GM12878 (cell line): Measurements from ENCODE around the gene ARHGEF11. TPM values are rescaled to one million over a fixed set of nuclear protein-coding genes. Genes with fewer than 3 reads are reported as not detected.

ENCODE experiments used
- ATAC-seq: fragments of 200-7000 bp; cut with Tn5 transposase; 3 replicates; pipeline ENCODE4 v1.9.1; 2020; ENCODE audit warnings: mild to moderate bottlenecking, moderate library complexity
- BruUV-seq: library from RNA; stranded (reverse); fragments of 400-500 nt; replicated peaks from 2 replicates; lab custom pipeline; 2021; lab: Mats Ljungman, UMichigan
- CTCF ChIA-PET: fragments of 300-600 bp; sonication (Branson Sonifier 250); formaldehyde crosslinking; extraction: SDS; loops from one replicate; lab custom pipeline; 2021; ENCODE audit warnings: inconsistent platforms; lab: Yijun Ruan, JAX
- POLR2A ChIA-PET: fragments of 350-600 bp; formaldehyde crosslinking; extraction: SDS; loops from one replicate; lab custom pipeline; 2021; ENCODE audit warnings: inconsistent platforms; lab: Charles Lee
- RAD21 ChIA-PET: fragments of 300-600 bp; sonication (Branson Sonifier 250); formaldehyde crosslinking; loops from one replicate; lab custom pipeline; 2023; ENCODE audit warnings: antibody characterized with exemption; ENCODE audit not compliant: unreplicated experiment; lab: Charles Lee
- SMC1A ChIA-PET: fragments of 300-600 bp; sonication (Branson Sonifier 250); formaldehyde crosslinking; loops from one replicate; lab custom pipeline; 2023; ENCODE audit not compliant: unreplicated experiment, uncharacterized antibody; lab: Charles Lee
- DNase-seq: peaks from one replicate; pipeline ENCODE4 v3.0.0-alpha.2; 2011; ENCODE audit warnings: low read depth, low spot score
- FAIRE-seq: peaks from 3 replicates; lab custom pipeline; 2011; peaks lifted over from hg19 to GRCh38; lab: Jason Lieb, UNC
- H2AFZ ChIP-seq: 2 replicates; pipeline ENCODE4 v1.6.0; 2011; ENCODE audit warnings: low read depth, low read length, control low read depth; ENCODE audit not compliant: control insufficient read depth
- H3K27ac ChIP-seq: 2 replicates; pipeline ENCODE4 v1.5.1; 2011; ENCODE audit warnings: control low read depth; ENCODE audit not compliant: control insufficient read depth, insufficient read depth
- H3K27me3 ChIP-seq, 2 experiments: replicated peaks in 1 of 2; 2 replicates each; pipeline versions ENCODE4 v1.6.0 to v1.6.1; 2011; ENCODE audit warnings: low read length in 1 of 2; ENCODE audit not compliant: control insufficient read depth in 2 of 2, insufficient read depth in 2 of 2
- H3K36me3 ChIP-seq, 2 experiments: 2 replicates each; pipeline ENCODE4 v1.5.1; 2011; ENCODE audit warnings: low read length in 1 of 2; ENCODE audit not compliant: control insufficient read depth in 2 of 2, insufficient read depth in 2 of 2
- H3K4me1 ChIP-seq: 2 replicates; pipeline ENCODE4 v1.6.1; 2011; ENCODE audit warnings: mild to moderate bottlenecking, low read length, moderate library complexity, mixed read lengths; ENCODE audit not compliant: control insufficient read depth, insufficient read depth
- H3K4me2 ChIP-seq: 2 replicates; pipeline ENCODE4 v1.6.0; 2011; ENCODE audit warnings: control low read depth; ENCODE audit not compliant: control insufficient read depth, insufficient read depth
- H3K4me3 ChIP-seq: fragments of 200-600 bp; sonication (generic); 2 replicates; pipeline ENCODE4 v1.5.1; 2016
- H3K79me2 ChIP-seq: 2 replicates; pipeline ENCODE4 v1.6.0; 2011; ENCODE audit warnings: low read length; ENCODE audit not compliant: control insufficient read depth, insufficient read depth
- H3K9ac ChIP-seq: 2 replicates; pipeline ENCODE4 v1.8.0; 2011; ENCODE audit warnings: low read length, control low read depth, mixed read lengths; ENCODE audit not compliant: control insufficient read depth, insufficient read depth
- H3K9me3 ChIP-seq: replicated peaks from 3 replicates; pipeline ENCODE4 v1.5.1; 2011; ENCODE audit warnings: mild to moderate bottlenecking, low read length; ENCODE audit not compliant: control insufficient read depth, insufficient read depth
- H4K20me1 ChIP-seq: 2 replicates; pipeline ENCODE4 v1.6.0; 2011; ENCODE audit not compliant: control insufficient read depth, insufficient read depth
- CBFB ChIP-seq: IDR thresholded peaks from 2 replicates; pipeline ENCODE4 v1.6.1; 2016; ENCODE audit warnings: antibody characterized with exemption, low read depth
- CHD1 ChIP-seq: IDR thresholded peaks from 2 replicates; pipeline ENCODE4 v1.6.1; 2012; ENCODE audit warnings: low read depth, low read length, improper control_type of control experiment
- CHD2 ChIP-seq: IDR thresholded peaks from 2 replicates; pipeline ENCODE4 v1.6.1; 2011; ENCODE audit warnings: low read depth, low read length, improper control_type of control experiment, borderline replicate concordance
- CUX1 ChIP-seq: IDR thresholded peaks from 2 replicates; pipeline ENCODE4 v1.6.1; 2012; ENCODE audit warnings: improper control_type of control experiment, low read depth, low read length; ENCODE audit not compliant: insufficient replicate concordance
- IKZF2 ChIP-seq, 2 experiments: fragments of 450-650 bp; IDR thresholded peaks; 2 replicates each; pipeline ENCODE4 v1.6.1; 2017; ENCODE audit warnings: mild to moderate bottlenecking in 2 of 2, moderate library complexity in 2 of 2
- IRF4 ChIP-seq: IDR thresholded peaks from 2 replicates; pipeline ENCODE4 v1.6.1; 2011; ENCODE audit warnings: low read depth, low read length
- NFIC ChIP-seq: IDR thresholded peaks from 2 replicates; pipeline ENCODE4 v1.6.1; 2012; ENCODE audit warnings: low read depth, mild to moderate bottlenecking, inconsistent platforms, low read length, moderate library complexity
- NR2C2 ChIP-seq: IDR thresholded peaks from 2 replicates; pipeline ENCODE4 v1.6.1; 2011; ENCODE audit warnings: borderline replicate concordance, low read depth; ENCODE audit not compliant: control insufficient read depth, insufficient read length
- SMC3 ChIP-seq: IDR thresholded peaks from 2 replicates; pipeline ENCODE4 v1.6.1; 2011; ENCODE audit warnings: low read length, improper control_type of control experiment, borderline replicate concordance
- SUPT20H ChIP-seq: IDR thresholded peaks from 2 replicates; pipeline ENCODE4 v1.6.1; 2011; ENCODE audit warnings: low read depth, mild to moderate bottlenecking, low read length, moderate library complexity, borderline replicate concordance; ENCODE audit not compliant: control insufficient read depth
- ZSCAN29 ChIP-seq: fragments of 450-650 bp; IDR thresholded peaks from 2 replicates; pipeline ENCODE4 v1.6.1; 2017; ENCODE audit warnings: mild to moderate bottlenecking, moderate library complexity
- WGBS: methylation state at CpG from one replicate; pipeline ENCODE4 v1.1.6; 2016; ENCODE audit warnings: low lambda C conversion rate; ENCODE audit not compliant: insufficient replicate concordance, insufficient coverage; ENCODE audit errors: missing lambda C conversion rate; 5-methylcytosine and 5-hydroxymethylcytosine counted together
- in situ Hi-C: fragments of 300-500 bp; cut with MboI; formaldehyde crosslinking; loops from 9 replicates; pipeline ENCODE4 v1.14.3; 2018; ENCODE audit warnings: mixed read lengths
- intact Hi-C: fragments of 100-400 bp; cut with micrococcal nuclease; formaldehyde crosslinking; loops from one replicate; pipeline ENCODE4 v1.14.2; 2022; ENCODE audit not compliant: unreplicated experiment
- polyA plus RNA-seq, 11 experiments: library from polyadenylated mRNA; depleted of rRNA in 4 of 11; unstranded in 6 of 11; stranded (reverse) in 5 of 11; fragments of >200 nt; fragmentation: Nextera tagmentation in 4 of 11; fragmentation: Illumina TruSeq in 1 of 11; extraction: Ambion mirVana in 4 of 11; extraction: Trizol in 1 of 11; gene quantifications; 1 replicate in 1 of 11; 2 replicates in 10 of 11; pipeline versions ENCODE4 v1.2.1 to v1.2.3, GENCODE V29; 2011 to 2016; ENCODE audit warnings: inconsistent platforms in 2 of 11, missing spikeins in 2 of 11, low read depth in 1 of 11
- total RNA-seq, 4 experiments: library from RNA; depleted of rRNA in 3 of 4; stranded (reverse); fragments of >200 nt in 3 of 4; fragmentation: Illumina TruSeq in 1 of 4; extraction: Trizol in 1 of 4; gene quantifications; 2 replicates each; pipeline versions ENCODE4 v1.2.1 to v1.2.3, GENCODE V29; 2013 to 2021

ARHGEF11 gene
- total and polyA plus RNA-seq, 10 of the 15 experiments (the other 5 are each of a cell fraction or from before 2014, with no cell fraction given), result 0.05 to 12.7 (median 1.8) TPM

- no peak overlapping the region for H3K4me3 ChIP-seq
These were observed 76.0 kb downstream of the ARHGEF11 start for GRCh38 chr1:156969496-156969895.

GRCh38 chr1:156964441-156964840 lies 81.1 kb downstream of the ARHGEF11 start:
- Histone ChIP-seq H2AFZ (no peak overlapping the region), H3K79me2 (no peaks in the 10 kb centered on the region), H3K9me3 (no peaks in the 10 kb centered on the region), H3K27ac (no peak overlapping the region), H3K4me3 (no peak overlapping the region), H3K9ac (no peak overlapping the region), H4K20me1 (no peaks in the 10 kb centered on the region), H3K27me3 (no peaks in the 10 kb centered on the region), H3K4me2 (no peak overlapping the region), H3K4me1 (no peaks in the 10 kb centered on the region; the same call in 1 of the 2 replicates), H3K36me3 (peaks cover 0 to 3% of the 10 kb centered on the region in 2 experiments; a peak in 2 of 4 replicates)
- intact Hi-C loops (no loop called here), in situ Hi-C loops (no loop called here)
- ChIA-PET RAD21 (no interaction called here), POLR2A (interaction anchor here (1.3 kb wide), 1 partner anchor 27 kb away, joined by 3 read pairs; no protein-coding TSS in a partner anchor), CTCF (interaction anchor here (1.5 to 3.3 kb wide), 2 partner anchors 110 to 126 kb away, joined by 3 to 12 read pairs; no protein-coding TSS in a partner anchor), SMC1A (interaction anchor here (0.8 to 1.2 kb wide), 2 partner anchors 18 to 106 kb away, joined by 3 read pairs; no protein-coding TSS in a partner anchor)
- DNase-seq (no peak), FAIRE-seq (no peak), ATAC-seq (no peak)
- no TSS peak for BruUV-seq
- 63% methylated on average over 2 of the region's 2 CpGs for WGBS
- TF ChIP-seq ZSCAN29 (no peak), CHD1 (no peak), CHD2 (no peak), SMC3 (no peak), NFIC (no peak), CUX1 (no peak), CBFB (no peak), IRF4 (no peak), SUPT20H (no peak)

More at GRCh38 chr1:156969496-156969895, 76.0 kb downstream of the ARHGEF11 start:
- WGBS, result 83% methylated on average over 3 of the region's 3 CpGs
- Histone ChIP-seq H3K9ac (no peak overlapping the region), H3K27ac (no peak overlapping the region), H3K4me2 (no peak overlapping the region), H3K9me3 (no peaks in the 10 kb centered on the region), H4K20me1 (no peaks in the 10 kb centered on the region), H3K79me2 (no peaks in the 10 kb centered on the region), H3K4me1 (no peaks in the 10 kb centered on the region), H3K27me3 (no peaks in the 10 kb centered on the region), H3K36me3 (peaks cover 0 to 3% of the 10 kb centered on the region in 2 experiments; a peak in 3 of 4 replicates), H2AFZ (no peak overlapping the region)
- ChIA-PET RAD21 (interaction anchor here (2.0 kb wide), 1 partner anchor 105 kb away, joined by 7 read pairs; no protein-coding TSS in a partner anchor), SMC1A (interaction anchor here (1.1 to 1.8 kb wide), 3 partner anchors 58 to 105 kb away, joined by 5 to 7 read pairs (median 6); no protein-coding TSS in a partner anchor), POLR2A (no interaction called here), CTCF (interaction anchor here (1.0 to 2.2 kb wide), 7 partner anchors 9 to 280 kb away, joined by 3 to 14 read pairs (median 4); no protein-coding TSS in a partner anchor)
- FAIRE-seq (no peak), DNase-seq (no peak), ATAC-seq (no peak)
- intact Hi-C loops (no loop called here), in situ Hi-C loops (no loop called here)
- TF ChIP-seq NR2C2, result no peak
- no peak for TF ChIP-seq IKZF2 (IDR thresholded peaks at IDR 0.05)
- no TSS peak for BruUV-seq
